Umbilical cord (tissue), 2 donors: ENCODE data around the gene SYT7. TPM values are rescaled to one million over a fixed set of nuclear protein-coding genes. Genes with fewer than 3 reads are reported as not detected.

Source experiments
- DNase-seq: peaks from one replicate; pipeline ENCODE4 v3.0.0-alpha.2; 2015; ENCODE audit warnings: low spot score
- total RNA-seq: library from RNA; depleted of rRNA; stranded (reverse); fragments of >200 nt; gene quantifications from one replicate; pipeline ENCODE4 v1.2.3, GENCODE V29; 2014; ENCODE audit warnings: low replicate concordance; ENCODE audit not compliant: insufficient read depth

Gene SYT7
- total RNA-seq, 1 donor from 2014 or later: 1.4 TPM

GRCh38 chr11:61555051-61555969 lies 25.6 kb downstream of the SYT7 start:
- no peak for DNase-seq

DNA sequence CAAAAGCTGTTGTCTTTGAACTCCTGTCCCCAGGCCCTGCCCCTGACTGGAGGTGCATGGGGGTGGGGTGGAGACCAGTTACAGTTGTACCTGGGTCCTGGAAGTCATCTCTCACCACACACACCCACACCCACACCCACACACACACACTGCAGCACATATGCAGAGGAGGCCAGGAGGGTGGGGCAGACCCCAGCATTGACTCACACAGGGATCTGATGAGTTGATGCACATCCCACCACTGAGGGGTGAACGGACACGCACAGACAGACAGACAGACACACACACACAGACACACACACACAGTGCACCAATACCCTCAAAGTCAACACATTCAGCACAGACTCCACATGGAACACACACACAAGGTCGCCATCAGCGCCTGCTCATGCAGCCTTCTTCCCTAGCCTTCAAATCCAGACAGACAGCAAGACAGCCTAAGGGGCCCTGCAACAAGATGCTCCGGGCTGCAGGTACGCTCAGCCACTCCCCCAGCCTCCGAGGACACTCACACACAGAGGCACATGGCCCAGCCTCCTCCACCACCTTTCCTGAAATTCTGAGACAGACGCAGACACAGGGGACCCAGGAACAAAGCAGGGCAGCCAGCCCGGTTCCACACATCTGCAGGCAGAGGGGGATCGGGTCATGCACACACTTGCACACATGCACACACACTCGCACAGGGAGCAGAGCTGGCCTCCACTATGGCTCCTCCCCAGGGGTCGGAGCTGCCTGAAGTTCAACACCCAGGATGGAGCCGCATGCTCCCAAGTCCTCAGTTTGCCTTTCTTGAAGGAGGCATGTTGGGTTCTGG lies 26.5 kb downstream of the SYT7 start:
- peak; percentile 12 for DNase-seq

GRCh38 chr11:61553373-61554171 lies 27.3 kb downstream of the SYT7 start:
- peak; percentile 73 for DNase-seq

GRCh38 chr11:61552108-61552635 lies 28.7 kb downstream of the SYT7 start:
- no peak for DNase-seq

DNA sequence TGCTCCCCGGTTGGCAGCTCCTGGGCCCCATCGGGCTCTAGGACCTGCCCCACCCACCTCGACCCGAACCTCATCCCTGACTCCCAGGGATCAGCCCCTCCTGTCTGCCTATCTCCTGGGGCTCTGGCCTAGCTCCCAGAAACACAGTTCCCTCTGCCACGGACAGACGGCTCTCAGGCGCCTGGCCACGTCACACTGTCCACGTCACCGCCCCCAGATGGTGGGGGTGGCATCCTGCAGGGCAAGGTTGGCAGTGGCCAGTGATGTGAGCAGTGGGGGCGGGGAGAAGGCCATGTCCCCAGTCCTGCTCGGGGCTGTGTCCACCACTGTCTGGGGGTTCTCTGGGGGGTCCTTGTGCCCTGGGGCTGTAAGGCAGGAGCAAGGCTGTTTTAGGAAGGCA lies 29.2 kb downstream of the SYT7 start:
- DNase-seq: peak; percentile 47

GRCh38 chr11:61550665-61551227 lies 30.1 kb downstream of the SYT7 start:
- DNase-seq: no peak

DNA sequence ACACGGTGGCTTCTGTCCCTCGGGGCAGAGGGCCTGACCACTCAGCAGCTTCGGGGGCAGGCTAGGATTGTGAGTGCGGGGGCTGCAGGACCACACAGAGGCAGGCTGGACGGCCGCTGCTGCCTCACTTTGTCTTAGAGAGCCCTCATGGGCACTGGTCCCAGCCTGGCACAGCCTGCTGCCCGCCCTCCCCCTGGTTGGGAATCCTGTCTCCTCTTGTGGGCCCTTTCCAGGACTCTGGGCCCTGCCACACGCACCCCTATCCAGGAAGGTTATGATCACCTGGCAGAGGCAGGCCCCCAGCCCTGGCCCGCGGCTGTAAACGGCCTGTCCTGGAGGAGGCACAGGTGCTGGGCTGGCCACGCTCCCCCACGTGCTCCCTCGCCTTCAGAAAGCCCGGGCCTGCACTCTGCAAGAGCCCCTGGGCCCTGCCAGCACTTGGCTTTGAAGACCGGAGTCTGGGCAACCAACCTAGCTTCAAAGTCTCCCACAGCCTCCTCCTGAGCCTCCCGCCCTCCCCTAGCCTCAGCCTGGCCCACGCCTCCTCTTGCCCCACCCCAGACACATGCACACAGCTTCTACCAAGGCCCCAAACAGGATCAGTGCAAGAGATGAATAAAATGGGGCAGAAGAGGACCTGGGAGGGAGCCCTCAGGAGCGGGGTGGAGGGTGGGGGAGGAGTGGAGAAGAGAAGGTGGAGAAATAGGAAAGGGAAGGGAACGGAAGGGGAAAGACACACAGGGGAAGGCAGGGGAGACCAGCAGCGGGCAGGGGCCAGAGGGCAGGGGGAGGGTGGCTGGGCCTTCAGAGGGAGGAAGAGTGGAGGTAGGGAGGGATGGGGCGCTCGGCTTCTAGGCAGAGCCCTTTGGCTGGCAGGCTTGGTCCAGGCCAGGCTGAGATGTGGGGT lies 31.0 kb downstream of the SYT7 start:
- DNase-seq: no peak

DNA sequence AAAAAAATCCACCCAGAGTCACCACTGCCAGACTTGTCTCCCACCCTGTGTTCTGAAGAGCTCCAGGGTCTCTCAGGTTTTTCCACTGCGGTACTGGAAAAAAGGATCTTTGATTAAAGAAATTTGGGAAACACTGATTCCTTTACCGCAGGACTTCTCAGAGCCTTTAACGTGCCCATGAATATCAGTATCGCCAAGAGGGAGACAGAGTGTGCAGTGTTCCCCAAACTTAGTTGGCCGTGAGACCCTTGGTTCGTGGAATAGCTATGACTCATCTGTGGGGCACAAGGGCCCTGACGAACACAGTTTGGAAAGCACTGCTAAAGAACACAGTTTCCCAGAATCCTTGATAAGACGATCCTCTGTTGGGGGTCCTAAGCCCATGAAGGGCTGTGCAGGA lies 31.7 kb downstream of the SYT7 start:
- no peak for DNase-seq

- DNase-seq: no peak
Measured at GRCh38 chr11:61547246-61547645, 33.6 kb downstream of the SYT7 start.

DNA sequence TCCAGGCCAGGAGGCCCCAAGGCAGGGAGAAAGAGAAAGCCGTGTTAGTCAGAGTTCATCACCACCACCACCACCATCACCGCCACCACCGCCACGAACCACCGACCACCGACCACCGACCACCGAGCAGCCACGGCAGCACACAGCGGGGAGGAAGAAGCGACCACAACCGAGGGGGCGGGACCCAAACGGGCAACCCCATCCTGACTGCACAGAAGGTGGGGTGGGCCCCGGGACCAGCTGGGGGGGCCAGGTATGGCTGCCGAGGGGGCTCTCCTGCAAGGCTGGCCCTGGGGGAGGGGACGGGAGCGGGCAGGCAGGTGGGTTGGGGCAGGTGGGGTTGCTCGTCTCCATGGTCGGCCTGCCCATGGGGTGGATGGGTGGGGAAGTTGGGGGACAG lies 34.2 kb downstream of the SYT7 start:
- DNase-seq: no peak

DNA sequence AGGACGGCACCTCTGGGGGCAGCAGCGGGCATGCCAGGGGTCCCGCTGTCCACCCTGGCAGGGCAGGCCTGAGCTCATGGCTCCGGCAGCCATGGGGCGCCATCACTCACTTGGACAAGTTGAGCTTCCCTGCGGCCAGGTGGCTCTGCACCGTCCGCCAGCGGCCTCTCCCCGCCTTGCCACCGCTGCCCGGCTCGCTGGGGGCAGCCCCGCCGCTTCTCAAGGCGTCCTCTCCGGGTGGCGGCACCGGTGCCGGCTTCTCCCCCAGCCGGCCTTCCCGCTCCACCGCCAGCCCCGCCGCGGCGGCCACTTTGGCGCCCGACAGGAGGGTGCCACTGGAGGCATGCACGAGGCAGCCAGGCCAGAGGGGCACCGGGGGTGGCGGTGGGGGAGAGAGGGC lies 35.0 kb downstream of the SYT7 start:
- no peak for DNase-seq

- DNase-seq: no peak
Measured at GRCh38 chr11:61545341-61545740, 35.5 kb downstream of the SYT7 start.

DNA sequence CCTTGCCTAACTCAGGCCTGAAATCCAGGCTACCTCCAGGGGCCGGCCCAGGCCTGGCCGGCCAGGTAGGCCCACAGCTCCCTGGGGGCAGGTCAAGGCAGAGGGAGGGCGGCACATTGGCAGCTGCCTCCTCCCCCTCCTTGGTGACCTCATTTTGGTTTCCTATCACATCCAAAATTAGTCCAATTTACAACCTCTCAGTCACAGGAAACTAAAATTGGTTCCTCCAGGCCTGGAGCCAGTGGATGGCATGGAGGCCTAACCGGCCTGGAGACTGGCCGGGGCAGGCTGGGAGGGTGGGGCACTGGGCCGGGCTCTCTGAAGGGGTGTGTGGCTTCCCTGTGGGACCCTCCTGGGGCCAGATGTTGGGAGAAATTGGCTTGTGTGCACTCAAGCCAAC lies 36.4 kb downstream of the SYT7 start:
- no peak for DNase-seq

DNA sequence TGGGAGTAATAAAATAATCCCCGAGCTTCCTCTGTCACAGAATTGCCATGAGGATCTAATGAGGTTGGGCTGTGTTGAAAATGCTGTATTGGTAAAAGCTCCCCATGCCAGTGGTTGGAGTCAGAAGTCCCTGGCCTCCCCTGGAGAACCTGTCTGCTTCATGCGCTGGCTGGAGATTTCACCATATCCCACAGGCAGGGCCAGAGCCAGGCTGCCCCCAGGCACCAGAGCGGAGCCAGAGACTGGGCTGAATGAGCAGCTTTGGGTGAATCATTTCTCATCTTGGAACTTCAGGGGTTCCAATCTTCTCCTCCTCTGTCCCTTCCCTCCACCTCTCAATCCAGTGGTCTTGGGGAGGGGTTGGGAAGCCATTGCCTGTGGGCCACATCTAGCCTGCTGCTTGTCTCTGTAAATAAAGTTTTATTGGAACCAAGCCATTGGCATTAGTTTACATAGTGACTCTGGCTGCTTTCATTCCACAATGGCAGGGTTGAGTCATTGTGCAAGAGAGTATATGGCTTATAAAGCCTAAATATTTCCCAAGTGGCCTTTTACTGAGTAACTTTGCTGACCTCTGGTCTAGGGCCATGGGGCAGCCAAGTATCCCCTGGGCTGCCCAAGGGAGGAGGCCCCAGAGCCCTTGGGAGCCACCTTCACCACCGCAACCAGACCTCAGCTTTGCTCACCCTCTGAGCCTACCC lies 37.1 kb downstream of the SYT7 start:
- no peak for DNase-seq

DNA sequence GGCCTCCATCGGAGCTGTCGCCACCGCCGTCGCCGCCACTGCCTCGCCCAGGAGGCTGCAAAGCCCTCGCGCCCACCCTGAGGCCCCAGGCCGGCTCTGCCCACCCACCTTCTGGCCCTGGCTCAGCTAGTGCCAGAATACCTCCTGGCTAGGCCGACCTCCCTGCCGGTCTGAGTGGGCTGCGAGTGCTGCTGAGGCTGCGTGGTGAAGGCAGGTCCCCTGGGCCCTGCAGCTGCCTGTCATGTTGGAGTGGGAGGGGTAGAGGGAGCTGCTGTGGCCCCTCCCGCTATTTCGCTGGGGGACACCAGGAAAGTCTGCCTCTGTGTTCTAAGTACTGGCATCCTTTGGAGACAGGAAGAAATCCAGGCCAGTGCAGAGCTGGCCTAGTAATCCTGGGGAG lies 38.2 kb downstream of the SYT7 start:
- DNase-seq: no peak

GRCh38 chr11:61542024-61542461 lies 38.8 kb downstream of the SYT7 start:
- no peak for DNase-seq

DNA sequence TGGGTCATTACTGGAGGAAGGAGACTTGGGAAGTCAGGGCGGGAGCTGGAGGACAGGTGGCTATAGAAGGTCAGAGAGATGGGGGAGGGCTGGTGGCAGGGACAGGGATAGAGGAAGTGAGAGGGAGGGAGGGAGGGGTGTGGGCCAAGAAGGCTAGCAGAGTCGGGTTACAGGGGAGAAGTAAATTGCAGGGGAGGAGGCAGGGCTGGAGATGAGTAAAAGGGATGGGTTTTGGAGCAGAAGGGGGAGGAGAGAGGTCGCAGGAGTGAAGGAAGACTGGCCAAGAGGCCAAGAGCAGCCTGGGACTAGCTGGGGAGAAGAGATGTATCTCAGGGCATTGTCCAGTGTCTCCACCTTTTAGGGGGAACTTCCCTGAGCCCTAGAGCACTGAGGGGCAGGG lies 39.3 kb downstream of the SYT7 start:
- DNase-seq: no peak

GRCh38 chr11:61540528-61540927 lies 40.3 kb downstream of the SYT7 start:
- no peak for DNase-seq

DNA sequence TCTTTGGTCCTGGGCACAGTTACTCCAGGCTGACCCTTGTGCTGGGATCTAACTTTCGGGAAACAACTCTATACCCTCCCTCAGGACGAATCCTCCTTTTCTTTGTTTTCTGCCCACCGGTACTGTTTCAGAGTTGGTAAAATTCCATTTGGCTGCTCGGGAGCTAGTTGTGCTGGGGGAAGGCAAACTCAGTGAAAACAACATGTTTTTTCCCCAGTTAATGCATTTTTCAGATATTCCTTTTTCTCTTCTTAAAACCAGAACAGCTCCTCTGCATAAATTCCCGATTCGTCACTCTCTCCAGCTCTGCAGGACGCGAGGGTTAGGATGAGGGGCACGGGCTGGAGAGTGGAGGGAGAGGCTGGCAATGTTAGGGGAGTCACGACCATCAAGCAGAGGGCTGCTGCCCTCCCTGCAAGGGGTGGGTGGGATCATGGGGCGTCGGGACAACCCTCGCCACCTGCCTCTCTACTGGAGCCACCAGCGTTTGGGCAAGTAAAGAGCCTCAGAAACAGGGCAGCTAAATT lies 41.0 kb downstream of the SYT7 start:
- peak; percentile 36 for DNase-seq
